ENCODE results near the gene IKBIP.

The IKBIP gene

GRCh38 chr12:98575013-98575412, 69.6 kb downstream of the IKBIP start:
- DNase-seq (ENCODE audit: low read depth): no peak
